Esophagus muscularis mucosa (tissue), 4 donors: Measurements from ENCODE around the gene ZNF2.

ENCODE experiments used
- CTCF ChIP-seq, 3 experiments: fragments of 200-600 bp in 2 of 3; fragments of 450-650 bp in 1 of 3; sonication (generic) in 2 of 3; IDR thresholded peaks; one replicate each; pipeline ENCODE4 v1.5.1; 2017 to 2019; ENCODE audit warnings: antibody characterized with exemption in 3 of 3, mild to moderate bottlenecking in 2 of 3, moderate library complexity in 1 of 3
- EP300 ChIP-seq: sonication (generic); formaldehyde crosslinking; IDR thresholded peaks from one replicate; pipeline ENCODE4 v1.6.1; 2017; ENCODE audit warnings: antibody characterized with exemption
- POLR2A ChIP-seq: fragments of 450-650 bp; IDR thresholded peaks from one replicate; pipeline ENCODE4 v1.6.1; 2017; ENCODE audit warnings: antibody characterized with exemption, moderate library complexity, mild to moderate bottlenecking, low read depth
- POLR2AphosphoS5 ChIP-seq, 2 donors: sonication (generic); formaldehyde crosslinking; IDR thresholded peaks; one replicate each; pipeline ENCODE4 v1.6.1; 2017; ENCODE audit warnings: antibody characterized with exemption in 2 of 2

GRCh38 chr2:95171902-95172301, 6.3 kb downstream of the ZNF2 start:
- TF ChIP-seq POLR2A (no peak), EP300 (no peak), CTCF (IDR thresholded peaks at IDR 0.05) (no peak), POLR2AphosphoS5 (IDR thresholded peaks at IDR 0.05) (no peak)
